ENCODE data around the gene DNAAF1.

- TF ChIP-seq CTCF (IDR thresholded peaks at IDR 0.05; ENCODE audit: borderline replicate concordance, extremely low read depth, low read length, poor library complexity, severe bottlenecking): no peak
- no peak for TF ChIP-seq EZH2 (IDR thresholded peaks at IDR 0.05; ENCODE audit: borderline replicate concordance, low read depth, low read length, severe bottlenecking)
Measured at GRCh38 chr16:84193480-84193879, 48.4 kb downstream of the DNAAF1 start.
